GM19463 (cell line): ENCODE results near the gene TRIOBP.
A peak's percentile ranks its signal among the peaks of the same experiment; 100 is the strongest.
"Not testable (repeated sequence)": the region's sequence is repeated elsewhere in the genome, so short reads cannot be mapped to it uniquely, and the experiment has no call there.

Source experiments
- ATAC-seq: cut with Tn5 transposase; IDR thresholded peaks from one replicate; pipeline ENCODE4 v1.9.1; 2021; ENCODE audit warnings: mild to moderate bottlenecking, moderate library complexity; ENCODE audit not compliant: unreplicated experiment

The TRIOBP gene

GRCh38 chr22:37686002-37686982, 10.6 kb upstream of the TRIOBP start, which contains the start of gene NOL12:
TSS of gene NOL12 (plus strand) at chr22:37686343. CDS start at chr22:37686393, 50 bp downstream.
- peak; percentile 83 for ATAC-seq

- no peak for ATAC-seq
Measured at GRCh38 chr22:37690407-37690806, 6.4 kb upstream of the TRIOBP start.

DNA sequence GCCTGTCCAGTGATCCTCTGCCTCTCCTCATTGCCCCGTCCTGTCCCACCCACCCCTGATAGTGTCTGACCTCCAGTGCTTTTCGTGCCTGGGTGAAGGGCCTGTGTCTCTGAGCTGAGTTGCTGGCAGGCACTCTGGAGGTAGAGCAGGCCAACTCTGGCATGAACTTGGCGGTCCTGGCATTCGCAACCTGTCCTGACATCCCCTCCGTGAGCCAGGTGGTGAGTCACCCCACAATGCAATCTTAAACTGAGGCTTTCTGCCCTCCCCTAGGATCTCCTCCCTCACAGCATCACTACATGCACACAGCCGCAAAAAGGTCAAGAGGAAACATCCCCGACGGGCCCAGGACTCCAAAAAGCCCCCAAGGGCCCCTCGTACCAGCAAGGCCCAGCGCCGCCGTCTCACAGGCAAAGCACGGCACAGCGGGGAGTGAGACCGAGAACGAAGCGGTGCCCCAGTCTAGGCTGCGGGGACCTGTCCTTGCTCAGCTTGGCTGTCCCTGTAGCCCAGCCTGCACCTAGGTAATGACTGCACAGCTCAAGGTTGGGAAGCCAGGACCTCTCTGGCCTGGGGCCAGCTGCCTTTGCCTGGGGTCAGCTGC, 5.8 kb upstream of the TRIOBP start:
- ATAC-seq, result no peak

DNA sequence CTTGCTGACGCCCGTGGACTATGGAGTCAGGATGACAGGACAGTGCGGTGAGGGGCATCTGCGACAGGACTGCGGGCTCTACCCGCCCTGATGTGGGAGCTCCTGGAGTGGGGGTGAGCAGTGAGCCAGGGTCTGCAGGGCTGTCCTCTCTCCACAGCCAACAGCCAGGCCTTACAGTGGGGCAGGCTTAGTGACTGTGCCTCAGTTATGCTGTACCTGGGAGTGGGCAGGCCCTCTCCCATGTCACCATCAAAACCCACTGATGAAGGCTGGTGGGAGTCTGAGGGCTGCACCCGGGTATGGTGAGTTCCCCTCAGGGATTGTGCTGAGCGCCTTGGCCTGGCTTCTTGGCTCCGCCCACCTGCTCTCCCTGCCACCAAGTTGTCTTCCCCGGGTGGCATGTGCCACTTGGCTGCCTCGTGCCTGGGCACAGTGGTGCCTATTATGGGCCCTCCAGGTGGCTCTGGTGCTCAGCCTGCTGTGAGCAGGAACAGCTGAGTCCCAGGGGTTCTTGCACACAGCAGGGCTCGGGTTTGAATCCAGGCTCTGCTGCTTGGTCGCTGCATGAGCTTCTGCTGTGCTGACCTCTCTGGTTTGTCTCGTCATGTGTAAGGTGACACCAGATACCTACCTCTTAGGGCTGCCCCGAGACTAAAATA, 4.1 kb upstream of the TRIOBP start:
- no peak for ATAC-seq

DNA sequence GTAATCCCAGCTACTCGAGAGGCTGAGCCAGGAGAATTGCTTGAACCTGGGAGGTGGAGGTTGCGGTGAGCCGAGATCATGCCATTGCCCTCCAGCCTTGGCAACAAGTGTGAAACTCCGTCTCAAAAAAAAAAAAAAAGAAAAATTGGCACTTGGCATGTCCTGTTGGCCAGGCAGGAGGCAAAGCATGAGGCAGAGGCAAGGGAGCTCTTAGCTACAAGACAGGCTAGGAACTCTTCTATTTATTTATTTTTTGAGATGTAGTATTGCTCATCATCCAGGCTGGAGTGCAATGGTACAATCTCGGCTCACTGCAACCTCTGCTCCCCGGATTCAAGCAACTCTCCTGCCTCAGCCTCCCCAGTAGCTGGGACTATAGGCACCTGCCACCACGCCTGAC, 2.7 kb upstream of the TRIOBP start:
- ATAC-seq, result not testable (repeated sequence)

- ATAC-seq, result not testable (repeated sequence)
Measured at GRCh38 chr22:37696260-37696656, 590 bp upstream of the TRIOBP start.

DNA sequence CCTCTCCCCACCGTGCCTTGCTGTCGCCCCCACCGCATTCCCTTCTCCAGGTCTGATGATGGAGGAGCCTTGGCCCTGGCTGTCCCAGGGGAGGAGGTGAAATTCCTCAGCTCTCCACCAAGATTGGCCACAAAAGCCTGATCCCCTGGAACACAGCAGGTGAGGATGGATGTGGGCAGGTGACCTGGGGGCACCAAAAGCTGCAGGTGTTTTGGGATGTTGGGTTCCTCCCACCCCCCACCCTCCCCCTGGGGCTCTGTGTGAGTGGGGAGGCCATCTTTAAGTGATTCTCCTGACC, 639 bp downstream of the TRIOBP start:
- no peak for ATAC-seq

GRCh38 chr22:37701141-37701786, 4.4 kb downstream of the TRIOBP start:
- no peak for ATAC-seq

DNA sequence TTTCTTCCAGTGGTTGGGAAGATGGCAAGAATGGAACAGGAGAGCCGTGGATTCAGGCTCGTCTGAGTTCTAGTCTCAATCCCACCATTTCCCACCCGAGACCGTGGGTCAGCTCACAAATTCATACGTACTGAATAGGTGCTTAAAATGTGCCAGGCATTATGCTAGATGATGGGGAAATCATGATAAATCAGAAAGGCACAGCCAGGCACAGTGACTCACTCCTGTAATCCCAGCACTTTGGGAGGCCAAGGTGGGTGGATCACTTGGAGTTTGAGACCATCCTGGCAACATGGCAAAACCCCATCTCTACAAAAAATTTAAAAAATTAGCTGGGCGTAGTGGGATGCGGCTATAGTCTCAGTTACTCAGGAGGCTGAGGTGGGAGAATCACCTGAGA, 7.1 kb downstream of the TRIOBP start:
- no peak for ATAC-seq

- no peak for ATAC-seq
Measured at GRCh38 chr22:37704645-37705044, 7.8 kb downstream of the TRIOBP start.

GRCh38 chr22:37705205-37705604, 8.4 kb downstream of the TRIOBP start:
- no peak for ATAC-seq

- ATAC-seq, result no peak
Measured at GRCh38 chr22:37708580-37709444, 12.0 kb downstream of the TRIOBP start.

DNA sequence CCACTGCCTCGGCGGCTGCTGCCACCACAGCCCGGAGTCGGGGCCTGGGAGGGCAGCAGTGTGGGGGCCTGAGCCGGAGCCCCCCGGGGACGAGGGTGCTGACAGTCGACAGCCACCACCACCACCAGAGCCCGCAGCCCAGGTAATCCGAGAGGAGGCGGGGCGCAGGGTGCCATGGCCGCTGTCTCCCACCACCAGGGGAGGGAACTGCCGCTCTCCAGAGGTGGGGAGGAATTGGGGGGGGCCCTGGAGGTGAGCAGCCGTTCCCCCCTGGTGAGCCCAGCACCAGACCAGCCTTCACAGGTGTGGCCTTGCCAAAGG, 12.6 kb downstream of the TRIOBP start:
- no peak for ATAC-seq

- ATAC-seq, result no peak
Measured at GRCh38 chr22:37710675-37711074, 13.8 kb downstream of the TRIOBP start.

GRCh38 chr22:37711490-37711889, 14.6 kb downstream of the TRIOBP start:
- no peak for ATAC-seq

GRCh38 chr22:37713761-37714160, 16.9 kb downstream of the TRIOBP start:
- ATAC-seq, result no peak

DNA sequence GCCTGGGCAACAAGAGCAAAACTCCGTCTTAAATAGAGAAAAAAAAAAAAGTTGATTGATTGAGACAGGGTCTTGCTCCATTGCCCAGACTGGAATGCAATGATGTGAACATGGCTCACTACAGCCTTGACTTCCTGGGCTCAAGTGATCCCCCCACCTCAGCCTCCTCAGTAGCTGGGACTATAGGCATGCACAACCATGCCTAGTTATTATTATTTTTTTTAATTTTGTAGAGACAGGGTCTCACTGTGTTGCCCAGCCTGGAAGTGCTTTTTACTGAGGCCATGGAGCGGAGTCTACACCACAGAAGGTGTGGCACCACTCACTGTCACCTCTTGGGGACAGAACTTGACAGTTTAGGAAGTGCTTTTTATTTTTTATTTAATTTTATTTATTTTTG, 17.8 kb downstream of the TRIOBP start:
- no peak for ATAC-seq

- no peak for ATAC-seq
Measured at GRCh38 chr22:37715760-37716159, 18.9 kb downstream of the TRIOBP start.

DNA sequence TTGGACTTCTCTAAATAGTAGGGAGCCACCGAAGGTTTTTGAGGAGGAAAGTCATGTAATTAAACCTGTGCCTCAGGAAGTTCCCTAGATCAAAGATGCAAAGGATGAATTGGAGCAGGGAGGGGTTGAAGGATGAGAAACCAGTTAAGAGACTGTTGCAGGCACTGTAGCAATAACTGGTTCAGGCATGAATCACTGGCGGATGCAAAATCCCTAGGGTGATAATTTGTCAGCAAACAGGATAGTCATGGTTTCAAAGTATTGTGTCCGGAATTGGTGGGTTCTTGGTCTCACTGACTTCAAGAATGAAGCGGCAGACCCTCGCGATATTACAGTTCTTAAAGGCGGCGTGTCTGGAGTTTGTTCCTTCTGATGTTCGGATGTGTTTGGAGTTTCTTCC, 19.9 kb downstream of the TRIOBP start:
- ATAC-seq, result no peak

- ATAC-seq, result not testable (repeated sequence)
Measured at GRCh38 chr22:37717235-37717634, 20.4 kb downstream of the TRIOBP start.
